HG02885 (cell line): Measurements from ENCODE around the gene ATP2B2.
"Not testable (repeated sequence)": the region's sequence is repeated elsewhere in the genome, so short reads cannot be mapped to it uniquely, and the experiment has no call there.

ENCODE experiments used
- ATAC-seq: cut with Tn5 transposase; IDR thresholded peaks from one replicate; pipeline ENCODE4 v1.9.1; 2021; ENCODE audit warnings: mild to moderate bottlenecking; ENCODE audit not compliant: unreplicated experiment, poor library complexity

ATP2B2 gene

DNA sequence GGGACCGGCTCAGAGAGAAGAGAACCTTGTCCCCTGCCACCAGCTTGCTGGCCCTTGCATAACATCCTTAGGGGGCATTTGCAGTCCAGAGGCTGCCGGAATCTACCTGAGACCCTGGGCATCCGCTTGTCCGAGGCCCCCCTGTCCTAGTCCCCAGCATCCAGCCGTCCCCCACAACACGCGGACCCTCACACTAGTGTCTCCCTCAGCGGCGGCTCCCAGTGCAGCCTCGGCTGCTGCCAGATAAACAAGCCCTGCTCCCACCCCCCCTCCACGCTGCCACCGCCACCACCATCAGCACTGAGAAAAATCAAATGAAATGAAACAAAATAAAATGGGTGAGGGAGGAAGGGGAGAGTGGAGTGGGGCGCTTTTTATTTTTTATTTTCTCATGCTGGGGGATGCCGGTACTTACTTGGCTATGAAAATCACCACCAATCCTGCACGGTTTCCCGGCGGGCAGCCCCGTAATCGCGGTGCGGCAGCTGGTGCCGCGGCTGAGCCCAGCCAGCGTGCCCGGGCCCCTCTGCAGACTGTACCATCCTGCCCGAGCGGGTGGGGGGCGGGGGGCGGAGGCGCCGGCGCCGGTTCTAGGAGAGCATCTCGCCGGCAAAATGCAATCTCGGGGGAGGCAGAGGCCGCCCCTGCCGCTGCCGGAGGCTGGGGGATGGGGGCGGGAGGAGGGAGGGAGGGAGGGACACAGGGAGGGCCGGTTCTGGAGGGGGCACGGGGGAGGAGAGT is at the start of gene ATP2B2:
Gene ATP2B2 (minus strand): TSS at position 537 of the 741 bp plus-strand sequence. CDS start 56,043 bp downstream, outside the sequence.
- no peak for ATAC-seq

DNA sequence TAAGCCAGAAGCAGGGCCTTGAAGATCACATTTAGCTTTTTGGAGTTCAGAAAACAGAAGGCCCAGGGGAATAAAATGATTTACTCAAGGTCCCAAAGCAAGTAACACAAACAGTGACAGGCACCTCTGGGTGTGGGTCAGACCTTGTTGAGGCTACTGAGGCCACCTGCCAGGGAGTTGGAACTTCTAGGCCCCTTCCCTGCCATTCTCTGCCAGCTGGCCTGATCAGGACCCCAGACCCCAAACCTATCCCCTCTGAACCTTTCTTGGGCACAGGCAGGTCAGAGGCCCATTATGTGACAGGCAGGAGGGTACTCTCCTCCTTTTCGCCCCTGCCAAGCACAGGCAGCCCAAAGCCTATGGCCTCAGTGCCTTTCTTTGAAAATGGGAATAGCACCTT is 49.4 kb upstream of the ATP2B2 start:
- no peak for ATAC-seq

GRCh38 chr3:10554236-10554611 is 48.8 kb upstream of the ATP2B2 start:
- ATAC-seq, result no peak

GRCh38 chr3:10553591-10554235 is 48.3 kb upstream of the ATP2B2 start:
- no peak for ATAC-seq

DNA sequence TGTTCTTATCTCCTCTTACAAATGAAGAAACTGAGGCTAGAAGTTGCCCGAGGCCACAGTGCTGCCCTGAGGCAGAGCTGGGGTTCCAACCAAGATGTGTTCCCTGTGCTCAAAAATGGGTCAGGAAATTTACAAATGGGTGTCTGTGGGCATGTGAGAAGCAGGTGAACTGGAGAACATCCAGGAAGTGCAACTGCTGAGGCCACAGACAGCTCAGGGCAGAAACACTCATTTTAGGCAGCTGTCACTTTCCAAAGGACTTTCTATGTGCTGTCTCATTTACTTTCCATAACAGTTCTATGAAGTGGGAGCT is 47.2 kb upstream of the ATP2B2 start:
- no peak for ATAC-seq

GRCh38 chr3:10551821-10552630 is 46.6 kb upstream of the ATP2B2 start:
- no peak for ATAC-seq

- ATAC-seq, result no peak
Measured at GRCh38 chr3:10551139-10551538, 45.8 kb upstream of the ATP2B2 start.

DNA sequence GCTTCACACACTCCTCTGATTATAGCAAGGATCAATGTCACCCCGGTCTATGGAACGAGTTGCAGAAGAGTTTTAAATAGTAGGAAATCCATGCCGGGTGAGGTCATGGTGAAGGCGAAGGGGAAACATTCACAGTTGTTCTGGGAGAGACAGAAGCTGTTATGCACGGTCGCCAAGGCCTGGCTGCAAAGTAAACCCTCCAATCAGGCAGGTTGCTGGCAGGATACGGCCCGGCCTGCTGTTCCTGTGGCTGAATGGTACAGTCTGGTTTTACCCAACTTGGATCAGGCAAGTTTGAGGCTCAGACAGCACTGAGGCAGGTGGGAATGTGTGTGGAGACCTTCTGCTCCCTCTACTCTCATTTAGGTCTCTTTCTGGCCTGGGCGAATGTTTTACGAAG is 45.3 kb upstream of the ATP2B2 start:
- no peak for ATAC-seq

- ATAC-seq, result no peak
Measured at GRCh38 chr3:10549617-10550230, 44.3 kb upstream of the ATP2B2 start.

DNA sequence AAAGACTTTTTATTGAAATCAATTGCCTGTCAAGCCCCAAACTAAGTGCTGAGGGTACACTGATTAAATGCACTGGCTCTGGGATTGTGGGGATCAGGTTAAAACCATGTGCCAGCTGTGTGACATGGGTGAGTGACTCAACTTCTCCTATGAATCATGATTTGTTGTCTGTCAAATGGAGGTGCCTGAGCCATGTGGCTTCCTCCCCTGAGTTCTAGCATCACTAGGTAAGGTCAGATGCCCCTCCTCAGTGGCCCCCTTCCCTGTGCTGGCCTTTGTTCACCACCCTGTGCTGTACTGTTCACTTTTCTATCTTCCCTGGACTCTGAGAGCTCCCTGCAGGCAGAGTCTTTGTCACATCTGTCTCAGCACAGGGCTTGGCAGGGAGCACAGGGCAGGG is 43.6 kb upstream of the ATP2B2 start:
- ATAC-seq, result no peak

- ATAC-seq, result no peak
Measured at GRCh38 chr3:10547841-10548783, 42.7 kb upstream of the ATP2B2 start.

GRCh38 chr3:10547413-10547812 is 42.0 kb upstream of the ATP2B2 start:
- no peak for ATAC-seq

- no peak for ATAC-seq
Measured at GRCh38 chr3:10546820-10547263, 41.5 kb upstream of the ATP2B2 start.

- no peak for ATAC-seq
Measured at GRCh38 chr3:10546181-10546624, 40.8 kb upstream of the ATP2B2 start.

GRCh38 chr3:10542518-10542917 is 37.1 kb upstream of the ATP2B2 start:
- ATAC-seq, result no peak

DNA sequence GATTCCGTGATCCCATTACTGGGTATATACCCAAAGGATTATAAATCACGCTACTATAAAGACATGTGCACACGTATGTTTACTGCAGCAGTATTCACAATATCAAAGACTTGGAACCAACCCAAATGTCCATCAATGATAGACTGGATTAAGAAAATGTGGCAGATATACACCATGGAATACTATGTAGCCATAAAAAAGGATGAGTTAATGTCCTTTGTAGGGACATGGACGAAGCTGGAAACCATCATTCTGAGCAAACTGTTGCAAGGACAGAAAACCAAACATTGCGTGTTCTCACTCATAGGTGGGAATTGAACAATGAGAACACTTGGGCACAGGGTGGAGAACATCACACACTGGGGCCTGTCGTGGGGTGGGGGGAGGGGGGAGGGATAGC is 35.0 kb upstream of the ATP2B2 start:
- not testable (repeated sequence) for ATAC-seq

DNA sequence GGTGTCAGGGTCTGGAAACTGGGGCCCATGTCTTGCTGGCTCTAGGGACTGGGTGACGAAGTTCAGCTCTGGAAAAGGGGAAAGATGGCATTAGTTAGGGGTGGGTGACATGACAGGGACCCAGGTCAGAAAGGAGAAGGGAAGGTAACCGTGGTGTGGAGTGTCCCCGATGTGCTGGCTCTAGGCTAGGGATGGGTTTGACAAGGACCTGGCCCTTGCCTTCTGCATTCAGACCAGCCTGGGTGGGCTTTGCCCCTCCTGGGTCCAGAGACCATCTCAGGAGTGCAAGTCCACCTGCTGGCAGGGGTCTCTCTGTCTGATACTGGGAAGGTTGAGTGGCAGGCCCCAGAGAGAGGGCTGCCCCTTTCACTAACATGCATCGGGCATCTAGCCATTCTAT is 28.7 kb upstream of the ATP2B2 start:
- no peak for ATAC-seq

DNA sequence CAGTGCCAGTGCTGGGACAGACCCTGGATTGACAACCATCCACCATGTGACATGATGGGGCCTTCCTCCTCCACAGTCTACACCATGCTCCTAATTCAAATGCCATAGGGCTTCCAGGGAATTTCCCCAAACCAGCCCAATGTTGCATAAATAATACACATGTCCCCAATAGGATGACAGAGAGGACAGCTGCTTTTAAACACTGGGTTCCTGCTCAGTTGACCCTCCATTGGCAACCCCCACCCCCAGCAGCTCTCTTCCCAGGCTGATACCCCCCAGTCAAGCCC is 28.3 kb upstream of the ATP2B2 start:
- ATAC-seq, result no peak

GRCh38 chr3:10532939-10533736 is 27.8 kb upstream of the ATP2B2 start:
- ATAC-seq, result no peak
